ENCODE measurements around the gene PHACTR1.

Gene PHACTR1

DNA sequence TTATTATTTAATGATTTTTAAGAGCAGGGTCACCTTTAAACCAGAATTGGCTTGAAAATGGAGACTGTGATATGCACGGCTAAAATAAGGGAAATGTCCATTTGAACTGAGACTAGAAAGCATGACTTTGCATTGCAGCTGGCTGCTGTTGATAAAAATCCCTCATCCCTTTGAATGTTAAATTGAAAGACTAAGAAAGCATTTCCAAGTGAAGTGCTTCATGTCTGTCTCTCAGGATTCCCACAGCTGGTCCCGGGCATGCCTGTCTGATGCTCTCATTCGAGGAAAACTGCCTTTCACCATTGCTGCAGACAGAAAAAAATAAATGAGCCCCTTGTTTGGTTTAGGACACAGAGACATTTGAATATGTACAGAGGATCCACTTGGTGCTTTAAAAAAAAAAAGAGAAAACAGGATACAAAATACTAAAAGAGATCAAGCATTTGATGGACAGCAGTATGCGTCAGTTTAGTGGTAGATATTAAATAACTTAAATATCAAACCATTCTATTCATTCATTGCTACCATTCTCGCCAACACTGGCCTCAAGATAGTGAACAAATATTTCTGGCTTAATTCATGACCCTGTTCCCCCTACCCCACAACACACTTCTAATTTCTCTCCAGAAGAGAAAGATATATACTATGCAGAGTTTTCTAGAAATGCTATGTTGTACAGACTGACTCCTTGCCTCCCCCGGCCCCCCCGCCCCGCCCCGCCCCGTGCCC lies 556.8 kb downstream of the PHACTR1 start:
- no peak for DNase-seq (ENCODE audit: extremely low read depth in 1 of 2, low read depth in 1 of 2)

DNA sequence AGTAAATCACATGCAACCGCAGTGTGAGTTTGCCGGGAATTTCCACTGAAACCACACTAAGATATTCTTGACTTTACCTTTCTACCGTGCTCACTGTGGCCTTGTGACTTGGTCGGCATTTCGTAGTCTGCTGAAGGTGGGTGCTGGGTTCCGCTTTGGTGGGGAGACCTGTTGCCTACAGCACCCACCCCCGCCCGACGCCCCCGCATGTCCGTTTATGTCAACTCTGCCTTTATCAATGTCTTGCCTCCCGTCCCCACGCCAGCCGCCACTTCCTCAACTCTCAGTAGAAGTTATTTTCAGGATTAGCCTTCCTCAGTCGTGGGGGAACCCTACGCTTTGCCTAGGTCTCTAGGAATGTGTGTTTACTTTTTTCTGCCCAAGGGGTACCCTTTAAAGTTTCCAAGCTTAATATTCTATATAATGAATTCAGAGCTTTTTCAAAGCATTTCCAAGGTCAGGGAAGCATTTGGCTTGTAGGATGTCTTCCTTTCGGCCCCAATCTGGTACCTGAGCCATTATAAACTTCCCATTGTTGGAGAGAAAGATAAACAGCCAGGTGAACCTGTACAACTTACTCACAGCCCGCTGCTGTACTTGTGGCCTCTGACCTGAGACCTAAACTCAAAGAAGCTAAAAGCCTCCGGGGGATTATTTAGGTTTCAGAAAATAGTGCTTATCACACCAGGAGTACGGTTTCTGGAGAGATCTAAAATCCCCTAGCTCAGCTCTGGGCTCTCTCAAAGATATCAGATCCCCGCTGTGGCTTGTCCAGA lies 557.6 kb downstream of the PHACTR1 start:
- DNase-seq (ENCODE audit: extremely low read depth in 1 of 2, low read depth in 1 of 2), result peak; percentile 30 to 66

DNA sequence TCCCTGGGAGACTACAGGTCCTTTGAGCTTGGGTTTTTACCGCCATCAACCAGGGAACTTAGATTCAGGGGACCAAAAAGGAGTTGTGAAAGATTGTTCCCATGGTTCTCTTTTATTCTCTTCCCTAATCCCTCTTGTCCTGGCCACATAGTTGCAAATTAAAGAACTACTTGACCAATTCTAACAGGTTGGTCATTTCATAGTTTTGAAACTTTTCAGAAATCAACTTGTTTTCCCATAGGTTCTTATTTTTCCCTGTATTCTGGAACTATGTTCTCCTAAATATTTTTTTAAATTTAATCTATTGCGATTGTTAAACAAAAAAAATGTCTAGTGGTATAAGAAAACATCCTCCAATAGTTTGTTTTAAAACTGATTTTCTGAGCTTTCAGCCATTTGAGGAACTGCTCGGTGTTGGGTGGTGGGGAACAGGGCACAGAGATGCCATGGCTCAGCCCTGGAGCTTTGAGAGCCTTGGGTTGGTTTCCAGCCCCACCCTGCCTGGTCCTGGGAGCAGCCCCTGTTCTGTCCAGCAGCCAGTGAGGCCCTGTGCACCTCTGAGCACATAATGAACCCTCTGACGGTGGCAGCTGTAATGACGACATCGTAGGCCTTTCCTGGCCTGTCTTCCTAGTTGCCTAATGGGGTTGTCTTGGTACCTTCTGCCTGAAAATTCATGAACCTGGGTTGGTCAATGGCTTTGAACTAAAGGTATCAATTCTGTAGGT lies 558.3 kb downstream of the PHACTR1 start:
- DNase-seq (ENCODE audit: extremely low read depth in 1 of 2, low read depth in 1 of 2), result no peak

DNA sequence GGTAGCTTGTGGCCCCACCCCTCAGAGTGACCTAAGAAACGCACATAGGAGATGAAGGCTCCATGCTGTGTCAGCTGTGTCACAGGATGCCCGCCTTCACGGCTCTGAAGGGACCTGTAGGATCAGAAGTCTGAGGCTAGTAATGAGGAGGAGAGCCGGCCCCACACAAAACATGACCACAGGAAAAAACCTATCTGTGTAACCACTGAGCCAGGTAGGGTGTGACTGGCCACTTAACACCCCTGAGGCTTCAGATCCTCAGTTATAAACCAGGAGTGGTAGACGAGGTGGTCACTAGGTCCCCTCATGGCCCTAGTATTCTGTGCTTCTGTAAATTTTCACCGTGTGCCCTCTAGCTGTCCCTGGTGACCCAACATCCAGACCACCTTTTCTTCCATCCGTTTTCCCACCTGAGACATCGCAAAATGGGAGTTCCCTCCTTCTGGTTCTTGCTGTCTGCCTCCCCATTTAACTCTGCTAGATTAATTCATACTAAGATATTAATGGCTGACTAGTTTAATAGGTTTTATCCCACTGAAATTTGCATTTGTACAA lies 558.9 kb downstream of the PHACTR1 start:
- no peak for DNase-seq (ENCODE audit: extremely low read depth in 1 of 2, low read depth in 1 of 2)

DNA sequence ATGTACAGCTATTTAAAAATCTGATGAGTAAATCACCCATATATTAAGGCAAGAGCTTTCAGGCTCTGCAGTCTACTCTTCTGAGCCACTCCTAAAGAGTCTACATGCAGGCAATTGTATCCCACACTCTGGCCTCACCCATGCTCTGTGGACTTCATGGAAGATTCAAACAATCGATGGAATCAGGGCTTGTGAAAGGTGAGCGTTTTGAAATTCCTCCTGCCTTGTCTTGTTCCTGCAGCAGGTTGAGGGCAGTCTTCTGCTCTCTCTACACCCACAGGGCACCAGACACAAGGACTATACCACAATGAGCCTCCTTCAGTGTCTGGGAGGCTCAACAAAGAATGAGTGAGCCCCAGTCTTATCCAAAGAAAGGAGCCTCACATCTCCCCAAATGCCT lies 560.7 kb downstream of the PHACTR1 start:
- no peak for DNase-seq (ENCODE audit: extremely low read depth in 1 of 2, low read depth in 1 of 2)

DNA sequence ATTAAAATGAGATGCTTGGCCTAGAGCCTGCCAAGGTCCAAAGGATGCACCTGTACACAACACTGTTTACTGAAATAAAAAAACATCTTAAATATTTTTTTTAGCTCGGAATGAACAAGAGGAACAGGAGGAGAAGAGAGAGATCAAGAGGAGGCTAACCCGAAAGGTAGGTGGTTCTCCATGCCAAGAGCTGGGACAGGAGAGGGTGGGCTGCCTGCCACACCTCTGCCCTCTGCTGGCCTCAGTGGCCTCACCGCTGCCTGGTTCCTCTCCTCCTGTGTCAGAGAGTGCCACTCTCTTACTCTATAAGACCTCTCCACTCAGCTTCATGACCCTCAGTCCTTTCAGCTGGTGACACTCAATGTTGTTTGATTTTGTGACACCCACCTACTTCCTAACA lies 561.6 kb downstream of the PHACTR1 start:
- no peak for DNase-seq (ENCODE audit: extremely low read depth in 1 of 2, low read depth in 1 of 2)

DNA sequence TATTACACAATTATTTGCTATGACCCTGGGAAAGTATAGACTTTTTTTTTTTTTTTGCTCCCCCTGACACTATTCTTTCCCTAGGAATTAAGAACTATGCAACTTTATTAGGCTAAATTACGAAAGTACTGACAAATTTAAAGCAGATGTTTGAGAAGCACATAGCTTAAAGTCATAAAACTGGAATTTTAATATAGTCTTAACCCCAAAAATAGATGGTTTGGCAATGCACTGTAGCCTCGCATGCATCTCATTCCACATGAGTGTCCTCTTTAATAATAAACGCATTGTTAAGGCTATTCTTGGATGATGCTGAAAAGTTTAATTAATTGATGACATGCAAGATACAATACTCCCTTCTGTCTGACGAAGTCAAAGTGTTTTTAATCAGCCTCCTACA lies 562.4 kb downstream of the PHACTR1 start:
- no peak for DNase-seq (ENCODE audit: extremely low read depth in 1 of 2, low read depth in 1 of 2)

DNA sequence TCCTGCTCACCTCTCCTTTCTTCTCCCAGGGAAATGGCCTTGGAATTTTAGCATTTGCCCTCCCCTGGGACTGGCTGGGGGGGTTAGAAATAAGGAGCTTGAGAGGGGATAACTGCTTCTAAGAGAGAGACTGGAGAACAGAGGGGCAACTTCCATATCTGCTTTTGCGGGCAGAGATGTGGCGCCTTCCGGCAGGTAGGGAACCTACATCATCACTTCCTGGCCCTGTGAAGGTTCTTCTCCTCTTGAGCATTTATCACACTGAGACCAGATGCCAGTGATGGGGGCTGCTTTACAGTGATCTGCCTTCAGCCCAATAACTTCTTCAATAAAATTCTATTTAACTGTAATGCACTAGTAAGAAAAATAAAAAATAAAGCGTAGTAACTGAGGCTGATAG lies 563.7 kb downstream of the PHACTR1 start:
- no peak for DNase-seq (ENCODE audit: extremely low read depth in 1 of 2, low read depth in 1 of 2)

DNA sequence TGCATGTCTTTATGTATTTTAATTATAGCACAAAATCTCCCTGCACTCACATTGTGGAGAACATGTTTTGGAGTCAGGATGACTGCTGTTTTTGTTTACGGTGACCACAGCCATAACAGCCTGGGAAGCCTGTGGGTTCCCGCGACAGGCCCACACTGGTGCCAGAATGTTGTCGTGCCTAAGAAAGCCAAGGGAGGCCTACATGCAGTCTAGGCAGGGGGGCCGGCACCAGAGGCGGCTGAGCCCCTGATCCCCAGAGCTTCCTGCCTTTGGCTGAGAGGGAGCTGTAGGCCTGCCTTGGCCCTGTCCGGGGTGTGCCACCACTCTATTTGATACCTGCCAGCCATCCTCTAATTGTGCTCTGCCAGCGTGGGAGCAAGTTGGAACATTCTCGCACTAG lies 565.1 kb downstream of the PHACTR1 start:
- DNase-seq (ENCODE audit: extremely low read depth in 1 of 2, low read depth in 1 of 2), result no peak

DNA sequence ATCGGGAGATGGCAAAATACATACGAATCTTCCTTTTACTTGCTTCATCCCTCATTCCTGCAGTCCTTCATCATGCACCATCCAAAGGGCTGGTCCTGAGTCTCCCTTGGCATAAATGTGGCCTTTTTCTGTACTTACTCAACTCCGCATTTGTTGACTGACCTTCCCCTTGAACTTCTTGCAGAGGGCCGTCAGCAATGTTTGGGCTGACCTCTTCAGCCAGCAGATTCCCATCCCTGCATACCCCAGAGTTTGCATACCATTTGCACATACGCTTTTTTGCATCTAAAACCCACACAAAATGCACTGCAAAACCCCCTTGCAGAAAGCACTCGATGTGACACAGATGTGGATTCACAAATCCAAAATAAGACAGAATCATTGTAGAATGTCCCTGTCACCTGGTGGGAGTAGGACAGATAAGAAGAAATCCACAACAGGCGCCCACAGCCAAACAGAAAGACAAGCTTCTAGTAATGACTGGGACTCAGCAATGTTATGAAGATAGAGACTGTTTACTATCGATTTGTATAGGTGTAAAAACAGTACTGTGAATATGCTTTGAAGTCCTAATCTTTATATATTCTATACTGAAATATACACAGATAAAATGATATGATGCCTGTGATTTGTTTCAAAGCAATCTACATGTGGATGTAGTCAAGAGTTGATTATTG lies 566.0 kb downstream of the PHACTR1 start:
- DNase-seq (ENCODE audit: extremely low read depth in 1 of 2, low read depth in 1 of 2), result no peak

DNA sequence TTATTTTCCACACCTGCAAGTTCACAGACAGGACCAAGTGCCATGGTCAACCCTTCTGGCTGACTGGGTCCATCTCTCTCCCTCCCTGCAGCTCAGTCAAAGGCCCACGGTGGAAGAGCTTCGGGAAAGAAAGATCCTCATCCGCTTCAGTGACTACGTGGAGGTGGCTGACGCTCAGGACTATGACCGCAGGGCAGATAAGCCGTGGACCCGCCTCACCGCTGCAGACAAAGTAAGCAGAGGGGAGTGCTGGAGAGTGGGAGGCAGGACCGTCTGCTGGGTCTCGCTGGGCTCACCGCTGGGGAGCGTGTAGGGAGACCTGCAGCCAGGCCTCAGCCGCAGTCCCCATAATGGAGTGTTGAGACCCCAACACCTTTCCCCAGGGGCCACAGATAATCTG lies 566.8 kb downstream of the PHACTR1 start:
- DNase-seq (ENCODE audit: extremely low read depth in 1 of 2, low read depth in 1 of 2), result no peak

DNA sequence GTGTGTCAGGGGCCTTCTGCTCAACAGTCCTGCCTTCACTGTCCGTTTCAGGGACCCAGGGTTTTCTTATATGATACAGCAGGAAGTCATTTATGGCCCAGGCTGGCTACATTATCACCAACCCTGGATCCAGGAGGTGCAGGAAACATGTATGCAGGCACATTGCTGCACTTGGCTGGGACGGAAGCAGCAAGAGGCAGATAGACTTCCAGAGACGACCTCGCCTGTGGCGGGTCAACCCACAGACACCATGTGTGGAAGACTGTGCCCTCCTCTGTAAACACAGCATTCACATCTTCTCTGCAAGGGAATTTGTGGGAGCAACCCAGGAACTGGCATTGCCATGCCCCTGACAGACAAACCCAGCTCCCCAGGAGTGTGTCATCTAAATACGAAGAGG lies 568.1 kb downstream of the PHACTR1 start:
- DNase-seq (ENCODE audit: extremely low read depth in 1 of 2, low read depth in 1 of 2), result no peak

DNA sequence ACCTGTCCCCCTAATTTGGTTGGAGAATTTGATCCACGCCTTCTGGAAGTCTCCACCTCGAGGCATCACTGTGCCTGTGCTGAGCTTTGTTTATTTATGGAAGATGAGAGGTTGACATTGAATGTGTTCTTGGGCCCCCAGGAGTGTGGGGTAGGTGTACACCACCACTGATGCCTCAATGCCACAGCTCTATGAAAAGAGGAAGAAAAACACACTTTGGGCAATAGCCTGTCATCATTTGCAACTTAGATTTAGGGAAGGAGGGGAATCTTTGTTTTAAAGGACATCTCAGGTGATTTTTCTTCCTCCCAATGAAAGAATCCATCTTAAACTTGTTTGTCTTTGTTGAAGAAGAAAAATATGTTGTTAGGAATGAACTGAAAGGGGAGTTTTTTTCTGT lies 569.1 kb downstream of the PHACTR1 start:
- DNase-seq (ENCODE audit: extremely low read depth in 1 of 2, low read depth in 1 of 2), result no peak

DNA sequence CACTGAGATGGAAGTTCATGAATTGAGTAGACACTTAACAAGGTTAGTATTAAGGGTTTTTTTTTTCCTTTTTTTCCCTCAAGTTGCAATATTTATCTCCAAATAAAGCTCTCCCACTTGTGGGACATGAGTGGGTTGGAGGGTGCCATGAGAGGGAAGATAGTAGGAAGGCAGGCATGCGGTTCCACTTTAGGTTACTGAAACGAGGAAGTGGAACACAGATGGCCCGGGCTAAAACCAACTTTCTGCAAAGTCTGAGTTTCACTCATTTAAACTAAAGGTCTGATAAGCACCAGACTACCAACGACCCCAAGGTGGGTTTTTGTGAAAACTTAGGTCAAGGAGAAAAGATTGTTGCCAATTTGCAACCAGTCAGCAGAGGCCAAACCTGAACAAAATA lies 569.6 kb downstream of the PHACTR1 start:
- DNase-seq (ENCODE audit: extremely low read depth in 1 of 2, low read depth in 1 of 2), result no peak

DNA sequence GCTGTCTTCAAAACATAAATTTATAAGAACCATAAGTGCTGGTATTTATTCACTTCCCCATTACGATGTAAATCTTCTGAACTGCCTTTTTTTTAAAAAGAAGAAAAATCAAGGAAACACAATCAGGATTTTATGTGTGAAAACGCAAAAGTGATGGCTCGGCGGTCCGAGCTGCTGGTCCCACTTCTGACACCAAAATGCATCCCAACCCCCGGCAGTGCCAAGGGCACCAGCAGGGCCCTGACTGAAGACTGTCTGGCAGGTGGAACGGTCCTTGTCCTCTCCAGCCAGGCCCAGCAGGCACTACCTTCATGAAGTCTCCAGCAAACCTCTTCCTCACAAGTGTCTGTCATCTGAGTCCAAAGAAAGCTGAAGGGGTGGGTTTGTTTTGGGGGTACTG lies 570.5 kb downstream of the PHACTR1 start:
- DNase-seq (ENCODE audit: extremely low read depth in 1 of 2, low read depth in 1 of 2), result no peak

DNA sequence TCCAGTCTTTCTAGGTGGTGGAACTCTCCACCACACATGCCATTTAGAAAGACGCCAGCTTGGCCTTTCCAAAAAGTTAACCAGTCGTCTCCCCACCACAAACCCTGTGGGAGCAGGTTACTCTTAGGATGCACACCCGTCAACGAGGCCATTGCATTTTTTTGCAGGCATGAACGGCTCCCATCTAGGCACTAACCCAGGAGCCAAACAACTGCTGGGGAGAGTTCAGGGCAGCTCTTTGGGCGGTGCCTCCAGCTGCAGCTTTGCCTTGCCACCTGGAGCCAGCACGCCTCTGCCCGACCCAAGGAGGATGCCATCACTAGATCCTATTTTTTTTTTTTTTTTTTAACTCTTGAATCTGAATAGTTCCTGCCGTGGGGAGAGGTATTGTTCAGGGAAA lies 571.9 kb downstream of the PHACTR1 start:
- no peak for DNase-seq (ENCODE audit: extremely low read depth in 1 of 2, low read depth in 1 of 2)

DNA sequence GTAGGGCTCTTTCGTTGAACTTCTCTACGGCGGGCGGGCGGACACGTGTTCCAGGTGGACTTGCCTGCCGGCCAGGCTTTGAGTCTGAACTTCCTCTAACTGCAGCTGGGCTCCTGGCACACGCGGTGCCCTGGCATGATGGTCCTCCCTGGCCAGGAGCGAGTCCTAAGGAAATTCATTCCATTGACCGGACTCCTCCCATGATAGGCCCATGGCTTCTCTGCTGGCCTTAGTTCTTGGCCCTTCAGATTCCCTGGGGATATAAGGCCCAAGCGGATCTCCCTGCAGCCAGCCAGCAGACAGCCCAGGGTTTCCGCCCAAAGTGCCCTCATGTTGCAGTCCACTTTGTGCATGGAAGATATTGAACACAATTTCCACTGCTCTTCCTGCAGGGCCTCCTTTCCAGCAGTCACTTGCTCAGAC lies 572.4 kb downstream of the PHACTR1 start:
- DNase-seq (ENCODE audit: extremely low read depth in 1 of 2, low read depth in 1 of 2), result no peak

DNA sequence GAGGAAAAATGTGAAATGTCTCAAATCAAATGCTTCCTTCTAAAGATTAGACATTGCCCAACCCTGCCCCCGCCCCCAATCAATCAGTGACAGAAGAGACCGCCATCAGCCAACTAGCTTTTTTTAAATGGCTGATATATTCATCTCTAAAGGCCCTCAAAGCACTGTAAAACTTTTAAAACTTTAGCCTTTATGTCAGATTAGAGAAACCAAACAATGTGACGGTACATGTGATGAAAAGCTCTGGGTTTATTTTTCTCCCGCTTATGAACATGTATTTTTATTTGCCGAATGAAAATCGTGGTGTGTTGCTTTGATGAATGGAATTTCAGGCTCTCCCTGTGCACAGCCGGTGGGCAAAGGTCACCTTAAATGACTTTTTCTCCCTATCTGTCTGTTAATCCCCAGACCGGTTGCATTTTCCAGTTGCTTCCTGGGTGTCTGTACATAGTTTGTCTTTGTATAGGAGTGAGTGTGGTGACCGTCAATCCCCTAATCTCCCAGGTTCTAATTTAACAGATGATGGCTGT lies 573.3 kb downstream of the PHACTR1 start:
- no peak for DNase-seq (ENCODE audit: extremely low read depth in 1 of 2, low read depth in 1 of 2)

DNA sequence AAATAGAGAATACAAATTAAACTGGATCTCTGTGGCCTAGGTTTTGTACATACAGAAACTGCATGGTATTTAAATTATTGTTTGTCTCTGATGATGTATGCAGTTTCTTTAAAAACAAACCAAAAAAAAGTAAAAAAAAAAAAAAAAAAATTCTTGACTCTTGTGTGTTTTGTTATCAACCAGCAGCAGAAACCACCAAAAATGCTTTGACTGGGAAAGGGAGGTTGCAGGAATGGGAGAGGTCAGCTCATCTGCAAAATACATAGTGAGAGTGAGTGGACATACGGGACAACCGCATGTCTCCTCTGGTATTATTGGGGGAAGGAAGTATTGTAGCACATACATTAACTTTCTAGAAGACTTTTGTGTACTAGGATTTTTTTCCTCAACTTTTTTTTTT lies 573.8 kb downstream of the PHACTR1 start:
- DNase-seq (ENCODE audit: extremely low read depth in 1 of 2, low read depth in 1 of 2), result no peak

DNA sequence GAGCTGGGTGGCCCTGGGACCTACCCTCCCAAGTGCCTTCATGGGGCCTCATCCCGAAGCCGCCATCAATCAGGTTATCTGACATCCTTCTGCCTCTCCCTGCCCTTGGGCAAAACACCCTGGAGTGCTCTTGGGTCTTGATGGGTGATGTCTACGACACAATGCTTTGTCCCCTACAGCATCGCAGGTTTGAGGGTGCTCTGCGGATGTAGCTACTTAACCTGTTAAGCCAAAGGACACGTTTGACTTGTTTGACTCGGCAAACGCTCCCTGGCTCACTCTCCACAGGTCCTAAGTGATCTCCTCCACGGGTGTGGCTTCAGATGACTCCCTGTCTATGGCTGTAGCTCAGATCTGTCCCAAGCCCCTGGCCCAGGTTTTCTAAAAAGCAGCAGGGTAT lies 576.2 kb downstream of the PHACTR1 start:
- no peak for DNase-seq (ENCODE audit: extremely low read depth in 1 of 2, low read depth in 1 of 2)
